Mammary epithelial cell (primary cell): Measurements from ENCODE around the gene INMT.

Experiments used
- EZH2 ChIP-seq: IDR thresholded peaks from 2 replicates; pipeline ENCODE4 v1.6.1; 2012; ENCODE audit warnings: low read length, inconsistent platforms, borderline replicate concordance
- TF ChIP-seq, protein P1 (sequence below), 2 donors: IDR thresholded peaks in 1 of 2; conservative IDR thresholded peaks in 1 of 2; 2 replicates each; pipeline ENCODE4 v1.5.1; 2011 to 2012; ENCODE audit warnings: inconsistent platforms in 2 of 2, low read length in 2 of 2, mild to moderate bottlenecking in 2 of 2, control low read depth in 1 of 2, low read depth in 1 of 2; ENCODE audit not compliant: insufficient read depth in 1 of 2; ENCODE audit errors: extremely low read depth in 1 of 2

DNA sequence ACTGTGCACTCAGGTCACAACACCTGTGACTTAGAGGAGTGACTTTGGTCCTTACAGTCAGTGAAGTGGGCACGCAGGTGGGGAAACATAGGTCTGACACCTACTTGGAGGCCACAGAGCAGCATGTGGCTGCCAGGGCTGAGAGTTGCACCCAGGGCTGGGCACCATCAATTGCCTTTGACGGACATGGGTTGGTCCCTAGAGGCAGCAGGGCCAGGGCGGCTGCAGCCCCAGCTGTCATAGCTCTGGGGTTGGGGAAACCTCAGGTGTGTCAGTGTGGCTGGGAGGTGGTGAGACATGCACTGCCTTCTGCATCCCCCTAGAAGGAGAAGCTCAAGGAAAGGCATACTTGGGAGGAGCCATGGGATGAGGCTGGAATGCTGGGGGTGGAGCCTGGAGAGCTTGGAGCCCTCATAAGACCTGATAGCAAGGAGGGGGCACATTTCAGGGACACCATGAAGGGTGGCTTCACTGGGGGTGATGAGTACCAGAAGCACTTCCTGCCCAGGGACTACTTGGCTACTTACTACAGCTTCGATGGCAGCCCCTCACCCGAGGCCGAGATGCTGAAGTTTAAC lies at the start of gene INMT:
- TF ChIP-seq EZH2, result no peak
- TF ChIP-seq, protein P1, sequence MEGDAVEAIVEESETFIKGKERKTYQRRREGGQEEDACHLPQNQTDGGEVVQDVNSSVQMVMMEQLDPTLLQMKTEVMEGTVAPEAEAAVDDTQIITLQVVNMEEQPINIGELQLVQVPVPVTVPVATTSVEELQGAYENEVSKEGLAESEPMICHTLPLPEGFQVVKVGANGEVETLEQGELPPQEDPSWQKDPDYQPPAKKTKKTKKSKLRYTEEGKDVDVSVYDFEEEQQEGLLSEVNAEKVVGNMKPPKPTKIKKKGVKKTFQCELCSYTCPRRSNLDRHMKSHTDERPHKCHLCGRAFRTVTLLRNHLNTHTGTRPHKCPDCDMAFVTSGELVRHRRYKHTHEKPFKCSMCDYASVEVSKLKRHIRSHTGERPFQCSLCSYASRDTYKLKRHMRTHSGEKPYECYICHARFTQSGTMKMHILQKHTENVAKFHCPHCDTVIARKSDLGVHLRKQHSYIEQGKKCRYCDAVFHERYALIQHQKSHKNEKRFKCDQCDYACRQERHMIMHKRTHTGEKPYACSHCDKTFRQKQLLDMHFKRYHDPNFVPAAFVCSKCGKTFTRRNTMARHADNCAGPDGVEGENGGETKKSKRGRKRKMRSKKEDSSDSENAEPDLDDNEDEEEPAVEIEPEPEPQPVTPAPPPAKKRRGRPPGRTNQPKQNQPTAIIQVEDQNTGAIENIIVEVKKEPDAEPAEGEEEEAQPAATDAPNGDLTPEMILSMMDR (conservative IDR thresholded peaks at IDR 0.05 in 1 of 2, IDR thresholded peaks at IDR 0.05 in 1 of 2; ENCODE audit: extremely low read depth in 1 of 2, insufficient read depth in 1 of 2, low read depth in 1 of 2, low read length in 2 of 2), result no peak
